NCI-H1694 treated with DMSO at 0.1 percent for 48 hours (cell line): Measurements from ENCODE around the gene HNRNPL.
"Not testable (repeated sequence)": the region's sequence is repeated elsewhere in the genome, so short reads cannot be mapped to it uniquely, and the experiment has no call there.

Experiments
- DNase-seq: peaks from one replicate; lab custom pipeline; 2025; lab: John Stamatoyannopoulos, UW

Gene HNRNPL

GRCh38 chr19:38869836-38870607 lies 20.2 kb upstream of the HNRNPL start:
- no peak for DNase-seq

- DNase-seq = no peak
Observed at GRCh38 chr19:38869160-38869835, 19.5 kb upstream of the HNRNPL start.

- no peak for DNase-seq
Observed at GRCh38 chr19:38868551-38868950, 18.8 kb upstream of the HNRNPL start.

- no peak for DNase-seq
Observed at GRCh38 chr19:38867171-38867780, 17.5 kb upstream of the HNRNPL start.

- DNase-seq = peak; percentile 9
Observed at GRCh38 chr19:38862321-38863059, 12.7 kb upstream of the HNRNPL start.

GRCh38 chr19:38861368-38861767 lies 11.6 kb upstream of the HNRNPL start:
- DNase-seq = no peak

GRCh38 chr19:38859631-38860204 lies 9.9 kb upstream of the HNRNPL start:
- not testable (repeated sequence) for DNase-seq

- DNase-seq = no peak
Observed at GRCh38 chr19:38856813-38857212, 7.0 kb upstream of the HNRNPL start.

GRCh38 chr19:38855751-38856150 lies 6.0 kb upstream of the HNRNPL start:
- DNase-seq = not testable (repeated sequence)

- DNase-seq = not testable (repeated sequence)
Observed at GRCh38 chr19:38854961-38855360, 5.2 kb upstream of the HNRNPL start.

GRCh38 chr19:38853214-38853613 lies 3.4 kb upstream of the HNRNPL start:
- no peak for DNase-seq

- no peak for DNase-seq
Observed at GRCh38 chr19:38852231-38853044, 2.7 kb upstream of the HNRNPL start.

- peak; percentile 68 for DNase-seq
Observed at GRCh38 chr19:38851622-38852230, 1.9 kb upstream of the HNRNPL start.

GRCh38 chr19:38850976-38851621 lies 1.3 kb upstream of the HNRNPL start:
- no peak for DNase-seq

- no peak for DNase-seq
Observed at GRCh38 chr19:38850436-38850975, 720 bp upstream of the HNRNPL start.

- DNase-seq = peak; percentile 95
Observed at GRCh38 chr19:38849147-38849859, 483 bp downstream of the HNRNPL start.

- DNase-seq = no peak
Observed at GRCh38 chr19:38848299-38849146, 1.3 kb downstream of the HNRNPL start.

- no peak for DNase-seq
Observed at GRCh38 chr19:38846097-38846496, 3.7 kb downstream of the HNRNPL start.
